Kidney (tissue), 14 donors: ENCODE results near the gene PPFIBP2. TPM values are rescaled to one million over a fixed set of nuclear protein-coding genes. Genes with fewer than 3 reads are reported as not detected.
A peak's percentile ranks its signal among the peaks of the same experiment; 100 is the strongest.

Experiments
- DNase-seq, 5 donors: peaks; one replicate each; pipeline ENCODE4 v3.0.0-alpha.2; 2013 to 2020
- FAIRE-seq: peaks from 2 replicates; lab custom pipeline; 2012; peaks lifted over from hg19 to GRCh38; lab: Jason Lieb, UNC
- H3K27ac ChIP-seq, 2 donors: one replicate each; pipeline ENCODE4 v1.7.0; 2013; ENCODE audit warnings: low read depth in 2 of 2, low read length in 2 of 2, inconsistent platforms in 1 of 2
- H3K27me3 ChIP-seq: one replicate; pipeline ENCODE4 v1.7.1; 2013; ENCODE audit warnings: low read length, inconsistent platforms; ENCODE audit not compliant: control insufficient read depth, insufficient read depth
- H3K36me3 ChIP-seq, 3 donors: one replicate each; pipeline versions ENCODE4 v1.7.0 to v1.7.1; 2013; ENCODE audit warnings: low read length in 3 of 3, control low read depth in 1 of 3, inconsistent platforms in 1 of 3; ENCODE audit not compliant: insufficient read depth in 3 of 3, control insufficient read depth in 2 of 3
- H3K4me1 ChIP-seq, 3 donors: one replicate each; pipeline versions ENCODE4 v1.7.0 to v1.7.1; 2013; ENCODE audit warnings: low read length in 3 of 3, inconsistent platforms in 1 of 3, low read depth in 1 of 3; ENCODE audit not compliant: control insufficient read depth in 2 of 3, insufficient read depth in 2 of 3
- H3K4me3 ChIP-seq, 3 donors: one replicate each; pipeline versions ENCODE4 v1.7.0 to v1.8.1; 2013; ENCODE audit warnings: low read length in 3 of 3, control low read depth in 1 of 3, inconsistent platforms in 1 of 3
- H3K9ac ChIP-seq, 3 donors: one replicate each; pipeline versions ENCODE4 v1.7.0 to v1.7.1; 2013; ENCODE audit warnings: low read length in 3 of 3, control low read depth in 1 of 3, inconsistent platforms in 1 of 3
- H3K9me3 ChIP-seq, 3 donors: one replicate each; pipeline versions ENCODE4 v1.7.0 to v1.7.1; 2013; ENCODE audit warnings: low read length in 3 of 3, control low read depth in 1 of 3, inconsistent platforms in 1 of 3; ENCODE audit not compliant: control insufficient read depth in 2 of 3, insufficient read depth in 1 of 3
- CTCF ChIP-seq: IDR thresholded peaks from 3 replicates; pipeline ENCODE4 v1.5.1; 2012; ENCODE audit warnings: mild to moderate bottlenecking, moderate library complexity, borderline replicate concordance; ENCODE audit not compliant: insufficient read depth; ENCODE audit errors: extremely low read depth
- intact Hi-C: fragments of 100-400 bp; cut with DNase I; formaldehyde crosslinking; loops from one replicate; pipeline ENCODE4 v1.11.1; 2022
- polyA plus RNA-seq: library from polyadenylated mRNA; stranded (reverse); fragments of 350-450 nt; fragmentation: Illumina TruSeq; extraction: RNeasy Lipid Tissue Mini Kit (QIAGEN cat#74804); gene quantifications from one replicate; pipeline ENCODE4 v1.2.3, GENCODE V29; 2014; ENCODE audit warnings: low read depth, low replicate concordance; ENCODE audit not compliant: insufficient read depth
- total RNA-seq: library from RNA; stranded (reverse); fragmentation: NEBNext Ultra II Directional; extraction: Animal tissue kit (Norgen Biotek cat#: 25700); gene quantifications from one replicate; pipeline ENCODE4 v1.2.1, GENCODE V29; 2021
- donor health status: control.
- donor health status: control.
- donor health status: control.
- donor health status: control.
- donor health status: control.
- donor health status: DM: yes; HTN: yes; CAD: no.
- donor health status: Normal renal cell carcinoma (clear cell type).

PPFIBP2 gene
- total and polyA plus RNA-seq, 2 donors from 2014 or later, result 31.6 to 44.4 TPM

- DNase-seq, result peak in 2 of 5 donors; percentile 26 to 36
- no peak for TF ChIP-seq CTCF
- Histone ChIP-seq H3K9me3 (no peaks in the 10 kb centered on the region), H3K4me1 (peaks cover 10 to 17% (median 11%) of the 10 kb centered on the region in 3 donors), H3K27ac (peak overlapping the region; percentile 51 to 75), H3K27me3 (no peaks in the 10 kb centered on the region), H3K9ac (no peak overlapping the region), H3K4me3 (no peak overlapping the region), H3K36me3 (peaks cover 0 to 6% (median 0%) of the 10 kb centered on the region in 3 donors)
- no peak for FAIRE-seq
- intact Hi-C loops, result no loop called here
Measured at GRCh38 chr11:7596975-7597391, 83.2 kb downstream of the PPFIBP2 start.

- peak overlapping the region; percentile 51 to 75 for H3K27ac ChIP-seq
- intact Hi-C loops, result no loop called here
- peak overlapping the region in 1 of 3 donors; percentile 25 for H3K4me3 ChIP-seq
- H3K9ac ChIP-seq, result no peak overlapping the region
- FAIRE-seq (no peak), DNase-seq (peak; percentile 79 to 93 (median 87))
- no peaks in the 10 kb centered on the region for H3K9me3 ChIP-seq
- TF ChIP-seq CTCF, result no peak
- peaks cover 10 to 17% (median 11%) of the 10 kb centered on the region in 3 donors for H3K4me1 ChIP-seq
- H3K27me3 ChIP-seq, result no peaks in the 10 kb centered on the region
- H3K36me3 ChIP-seq, result peaks cover 0 to 6% (median 0%) of the 10 kb centered on the region in 3 donors
Measured at GRCh38 chr11:7597620-7598019, 83.8 kb downstream of the PPFIBP2 start.

GRCh38 chr11:7599209-7599608 is 85.4 kb downstream of the PPFIBP2 start:
- Histone ChIP-seq H3K4me1 (peaks cover 11 to 25% (median 14%) of the 10 kb centered on the region in 3 donors), H3K27ac (peak overlapping the region in 1 of 2 donors; percentile 41), H3K9ac (no peak overlapping the region), H3K27me3 (no peaks in the 10 kb centered on the region), H3K36me3 (peaks cover 0 to 6% (median 0%) of the 10 kb centered on the region in 3 donors), H3K9me3 (no peaks in the 10 kb centered on the region), H3K4me3 (no peak overlapping the region)
- no peak for DNase-seq
- no peak for TF ChIP-seq CTCF
- intact Hi-C loops, result no loop called here
- no peak for FAIRE-seq
